ENCODE data around the gene RADIL. TPM values are rescaled to one million over a fixed set of nuclear protein-coding genes. Genes with fewer than 3 reads are reported as not detected.
"Not testable (repeated sequence)": the region's sequence is repeated elsewhere in the genome, so short reads cannot be mapped to it uniquely, and the experiment has no call there.

The RADIL gene
- total RNA-seq, 2 donors from 2014 or later, result 0.08 to 0.56 TPM

DNA sequence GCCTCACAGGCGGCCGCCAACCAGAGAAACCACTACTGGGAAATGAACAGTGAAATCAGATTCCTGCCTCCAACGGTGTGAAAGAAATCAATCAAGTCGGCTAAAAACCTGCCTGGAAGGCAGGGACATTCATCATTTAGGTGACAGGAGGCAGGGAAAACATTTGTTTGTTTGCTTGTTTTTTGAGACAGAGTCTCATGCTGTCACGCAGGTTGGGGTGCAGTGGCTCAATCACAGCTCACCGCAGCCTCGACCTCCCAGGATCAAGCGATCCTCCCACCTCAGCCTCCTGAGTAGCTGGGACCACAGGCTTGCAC, 77.6 kb downstream of the RADIL start:
- Mint-ChIP-seq H3K27ac (no peak overlapping the region), H3K9me3 (no peaks in the 10 kb centered on the region), H3K36me3 (ENCODE audit: low read depth) (no peaks in the 10 kb centered on the region), H3K27me3 (peaks cover 3% of the 10 kb centered on the region), H3K4me1 (no peaks in the 10 kb centered on the region), H3K4me3 (no peak overlapping the region)
- ATAC-seq (replicated peaks), result no peak

DNA sequence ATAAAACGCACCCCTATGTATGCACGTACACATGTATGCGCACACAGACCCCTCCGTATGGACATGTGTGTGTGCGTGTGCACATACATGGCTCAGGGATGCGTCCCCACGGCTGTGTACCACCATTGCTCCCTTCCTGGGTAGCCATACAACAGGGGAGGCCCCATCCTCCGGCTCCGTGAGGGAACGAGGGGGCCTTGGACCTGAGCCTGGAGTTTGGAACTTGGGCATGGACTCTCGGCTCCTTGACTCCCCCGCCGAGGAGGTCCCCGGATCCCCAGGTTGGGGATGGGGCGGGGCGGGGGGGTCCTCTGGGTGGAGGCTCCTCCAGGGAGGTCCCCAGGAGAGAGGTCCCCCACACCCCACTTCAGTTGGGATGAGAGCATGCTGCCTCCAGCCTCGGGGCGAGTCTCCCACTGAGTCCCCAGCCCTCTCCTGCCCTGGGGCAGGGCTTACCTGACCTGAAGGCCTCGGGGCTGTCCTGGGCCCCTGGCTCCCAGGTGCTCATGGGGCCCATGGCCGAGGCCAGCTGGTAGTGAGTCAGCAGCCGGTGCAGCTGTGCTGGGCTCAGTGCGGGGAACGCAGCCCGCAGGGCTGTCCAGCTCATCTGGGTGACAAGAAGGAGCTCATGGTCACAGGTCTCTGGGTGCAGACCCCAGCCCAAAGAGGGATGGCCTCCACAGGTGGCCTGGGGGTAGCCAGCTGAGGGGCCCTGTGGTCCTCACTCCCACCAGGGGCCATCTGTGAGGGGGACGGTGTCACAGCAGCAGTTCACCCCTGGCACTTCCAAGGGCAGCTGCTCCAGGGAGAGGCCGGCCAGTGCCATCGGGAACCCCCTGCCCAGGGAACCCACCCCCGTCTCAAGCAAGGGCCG, 78.2 kb downstream of the RADIL start:
- no peaks in the 10 kb centered on the region for H3K36me3 Mint-ChIP-seq (ENCODE audit: low read depth)
- no peak overlapping the region for H3K27ac Mint-ChIP-seq
- ATAC-seq (replicated peaks), result no peak
- no peaks in the 10 kb centered on the region for H3K9me3 Mint-ChIP-seq
- H3K4me1 Mint-ChIP-seq, result no peaks in the 10 kb centered on the region
- H3K4me3 Mint-ChIP-seq, result no peak overlapping the region
- peaks cover 3% of the 10 kb centered on the region for H3K27me3 Mint-ChIP-seq

DNA sequence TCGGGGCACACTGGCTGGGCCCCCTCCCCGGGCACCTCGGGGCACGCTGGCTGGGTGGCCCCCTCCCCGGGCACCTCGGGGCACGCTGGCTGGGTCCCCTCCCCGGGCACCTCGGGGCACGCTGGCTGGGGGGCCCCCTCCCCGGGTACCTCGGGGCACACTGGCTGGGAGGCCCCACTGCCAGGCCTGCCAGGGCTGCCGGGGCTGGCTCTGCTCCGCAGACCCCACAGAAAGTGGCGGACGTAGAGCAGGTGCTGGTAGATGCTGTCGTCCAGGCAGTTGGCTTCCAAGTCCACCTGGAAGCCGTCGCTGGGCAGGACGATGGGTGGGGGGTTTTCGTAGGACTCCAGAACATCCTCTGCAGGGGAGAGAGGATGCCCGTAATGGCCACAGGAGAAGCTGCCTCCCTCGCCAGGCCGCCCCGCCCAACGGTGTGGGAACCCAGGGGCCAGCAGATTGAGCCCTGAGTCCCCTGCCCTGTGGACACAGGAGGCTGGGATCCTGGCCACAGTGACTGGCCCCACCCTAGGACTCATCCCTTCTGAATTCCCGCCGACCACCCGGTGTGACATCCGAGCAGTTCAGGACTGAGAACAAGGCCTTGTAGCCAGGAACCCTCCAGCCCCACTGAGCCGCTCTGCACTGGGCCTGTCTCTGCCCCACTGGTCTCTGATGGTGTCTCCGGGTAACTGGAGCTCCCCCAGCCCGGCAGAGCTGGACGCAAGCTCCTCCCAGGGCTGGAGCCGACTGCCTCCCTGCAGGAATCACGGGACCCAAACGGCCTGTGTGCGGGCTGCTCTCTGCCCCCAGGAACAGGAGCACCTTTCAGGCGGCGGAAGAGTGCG, 79.9 kb downstream of the RADIL start:
- no peaks in the 10 kb centered on the region for H3K36me3 Mint-ChIP-seq (ENCODE audit: low read depth)
- H3K4me3 Mint-ChIP-seq, result no peak overlapping the region
- no peak for ATAC-seq (replicated peaks)
- no peak overlapping the region for H3K27ac Mint-ChIP-seq
- no peaks in the 10 kb centered on the region for H3K4me1 Mint-ChIP-seq
- no peaks in the 10 kb centered on the region for H3K9me3 Mint-ChIP-seq
- H3K27me3 Mint-ChIP-seq, result peaks cover 3% of the 10 kb centered on the region

DNA sequence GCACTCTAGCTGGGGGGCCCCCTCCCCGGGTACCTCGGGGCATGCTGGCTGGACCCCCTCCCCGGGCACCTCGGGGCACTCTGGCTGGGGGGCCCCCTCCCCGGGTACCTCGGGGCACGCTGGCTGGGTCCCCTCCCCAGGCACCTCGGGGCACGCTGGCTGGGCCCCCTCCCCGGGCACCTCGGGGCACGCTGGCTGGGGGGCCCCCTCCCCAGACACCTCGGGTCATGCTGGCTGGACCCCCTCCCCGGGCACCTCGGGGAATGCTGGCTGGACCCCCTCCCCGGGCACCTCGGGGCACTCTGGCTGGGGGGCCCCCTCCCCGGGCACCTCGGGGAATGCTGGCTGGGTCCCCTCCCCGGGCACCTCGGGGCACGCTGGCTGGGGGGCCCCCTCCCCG, 80.9 kb downstream of the RADIL start:
- not testable (repeated sequence) for ATAC-seq (replicated peaks); H3K36me3 Mint-ChIP-seq (ENCODE audit: low read depth); H3K9me3 Mint-ChIP-seq

DNA sequence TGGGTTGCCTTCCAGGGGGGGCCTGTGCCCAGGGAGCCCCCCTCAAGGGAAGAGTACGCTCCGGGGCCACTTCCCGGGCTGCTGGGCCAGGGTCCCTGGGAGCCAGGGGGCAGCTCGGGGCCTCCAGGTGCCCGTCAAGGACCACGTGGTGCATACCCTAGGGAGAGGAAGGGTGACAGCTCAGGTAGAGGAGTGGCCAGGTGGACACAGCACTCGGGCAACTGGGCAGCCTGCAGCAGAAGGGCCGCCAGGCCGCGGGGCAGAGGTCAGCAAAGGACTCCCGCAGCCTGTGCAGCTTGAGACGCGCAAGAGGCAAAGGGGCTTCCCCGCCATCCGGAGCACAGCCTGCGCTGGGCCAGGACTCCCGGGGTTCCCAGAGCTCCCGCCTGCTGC, 81.7 kb downstream of the RADIL start:
- Mint-ChIP-seq H3K27ac (no peak overlapping the region), H3K4me3 (no peak overlapping the region), H3K27me3 (no peaks in the 10 kb centered on the region), H3K4me1 (no peaks in the 10 kb centered on the region), H3K9me3 (no peaks in the 10 kb centered on the region), H3K36me3 (ENCODE audit: low read depth) (no peaks in the 10 kb centered on the region)
- ATAC-seq (replicated peaks), result no peak

More for the DNA sequence above, 80.9 kb downstream of the RADIL start:
- H3K4me1 Mint-ChIP-seq, H3K27ac Mint-ChIP-seq, H3K27me3 Mint-ChIP-seq, H3K4me3 Mint-ChIP-seq: not testable (repeated sequence)

DNA sequence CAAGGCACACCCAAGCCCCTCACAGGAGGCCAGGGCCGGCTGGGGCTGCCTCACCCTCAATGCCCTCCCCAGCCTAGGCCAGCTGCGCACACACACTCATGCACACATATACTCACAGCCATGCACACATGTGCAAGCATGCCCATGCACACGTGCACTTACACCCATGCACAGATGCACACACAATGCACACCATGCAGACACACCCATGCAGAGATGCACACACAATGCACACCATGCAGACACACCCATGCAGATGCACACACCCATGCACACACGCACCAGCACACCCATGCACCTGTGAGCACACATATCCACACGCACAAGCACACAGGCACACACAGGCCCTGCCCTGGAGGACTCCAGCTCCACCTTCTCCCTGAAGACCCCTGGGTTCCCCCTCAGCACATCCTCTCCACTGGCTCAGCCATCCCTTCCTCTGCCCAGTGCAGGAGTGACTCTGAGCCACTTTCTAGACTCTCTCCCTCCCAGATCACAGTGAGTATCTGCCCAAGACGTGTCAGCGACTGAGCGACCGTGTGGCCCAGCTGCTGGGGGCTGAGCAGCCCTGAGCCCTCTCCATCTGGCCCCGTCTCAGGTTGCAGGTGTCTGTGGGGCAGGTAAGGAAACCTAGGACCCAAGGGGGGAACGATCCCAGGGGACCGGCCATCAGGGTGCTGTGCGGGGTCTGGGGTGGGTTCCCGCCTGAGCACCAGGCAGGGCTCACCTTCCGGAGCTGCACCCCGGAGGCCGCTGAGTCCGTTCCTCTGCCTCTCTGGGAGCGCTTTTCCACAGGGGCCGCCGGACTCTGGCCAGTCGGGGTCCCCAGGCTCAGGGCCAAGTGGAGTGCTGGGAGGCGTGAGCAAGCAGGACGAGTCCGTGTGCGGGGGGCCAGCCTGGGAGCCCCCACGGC, 82.3 kb downstream of the RADIL start:
- Mint-ChIP-seq H3K36me3 (ENCODE audit: low read depth) (no peaks in the 10 kb centered on the region), H3K27me3 (no peaks in the 10 kb centered on the region), H3K9me3 (no peaks in the 10 kb centered on the region), H3K4me3 (no peak overlapping the region), H3K27ac (no peak overlapping the region), H3K4me1 (no peaks in the 10 kb centered on the region)
- ATAC-seq (replicated peaks), result no peak

DNA sequence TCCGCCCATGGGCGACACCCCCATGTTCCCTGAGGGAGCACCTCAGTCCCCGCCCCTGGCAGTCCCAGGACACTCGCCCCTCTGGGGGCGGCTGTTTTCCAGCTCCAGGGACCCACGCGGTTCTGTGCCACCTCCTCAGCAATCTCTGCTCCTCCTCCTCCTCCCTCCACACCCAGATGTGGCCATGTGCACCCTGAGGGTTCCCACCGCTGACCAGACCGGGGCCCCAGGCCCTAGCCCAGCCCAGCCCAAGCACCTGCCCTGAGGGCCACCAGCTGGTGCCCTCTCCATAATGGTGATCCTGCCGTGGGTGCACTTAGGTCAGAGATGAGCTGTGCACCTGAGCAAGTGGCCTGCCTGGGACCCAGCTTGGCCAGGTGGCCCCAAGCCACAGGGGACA, 83.0 kb downstream of the RADIL start:
- no peak for ATAC-seq (replicated peaks)
- no peak overlapping the region for H3K4me3 Mint-ChIP-seq
- no peaks in the 10 kb centered on the region for H3K4me1 Mint-ChIP-seq
- H3K36me3 Mint-ChIP-seq (ENCODE audit: low read depth), result no peaks in the 10 kb centered on the region
- H3K27ac Mint-ChIP-seq, result no peak overlapping the region
- no peaks in the 10 kb centered on the region for H3K9me3 Mint-ChIP-seq
- no peaks in the 10 kb centered on the region for H3K27me3 Mint-ChIP-seq

DNA sequence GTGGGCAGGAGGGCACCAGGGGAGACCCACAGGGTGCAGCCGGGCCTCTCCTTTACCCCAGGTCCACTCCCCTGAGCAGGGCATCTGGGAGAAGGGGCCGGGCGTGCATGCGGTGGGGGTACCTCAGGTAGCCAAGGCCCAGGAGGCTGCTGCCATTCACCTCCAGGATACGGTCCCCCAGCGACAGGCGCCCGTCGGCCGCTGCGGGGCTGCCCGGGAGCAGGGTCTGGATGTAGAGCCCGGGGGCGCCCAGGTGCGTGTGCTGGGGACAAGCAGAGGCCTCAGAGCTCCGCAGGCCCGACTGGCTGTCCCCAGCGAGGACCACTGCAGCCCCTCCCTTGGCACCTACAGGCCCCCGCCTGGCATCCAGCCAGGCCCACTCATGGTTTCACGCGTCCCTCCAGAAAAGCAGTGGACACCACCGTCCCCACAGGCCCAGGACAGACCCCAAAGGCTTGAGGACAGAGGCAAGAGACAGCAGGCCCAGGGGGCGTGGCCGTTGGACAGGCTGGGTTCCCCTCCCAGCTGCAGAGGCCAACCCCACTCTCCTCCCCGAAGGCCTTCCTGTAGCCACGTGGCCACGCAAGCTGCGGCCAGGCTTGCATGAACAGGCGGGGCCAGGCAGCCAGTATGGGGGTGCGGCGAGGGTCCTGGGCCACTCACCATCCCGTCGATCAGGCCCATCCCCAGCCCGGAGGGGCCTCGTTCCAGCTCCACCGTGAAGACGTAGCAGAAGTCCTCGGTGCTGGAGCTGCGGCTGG, 83.8 kb downstream of the RADIL start:
- ATAC-seq (replicated peaks), result no peak
- H3K36me3 Mint-ChIP-seq (ENCODE audit: low read depth), result no peaks in the 10 kb centered on the region
- no peaks in the 10 kb centered on the region for H3K9me3 Mint-ChIP-seq
- no peaks in the 10 kb centered on the region for H3K27me3 Mint-ChIP-seq
- no peak overlapping the region for H3K27ac Mint-ChIP-seq
- H3K4me1 Mint-ChIP-seq, result no peaks in the 10 kb centered on the region
- no peak overlapping the region for H3K4me3 Mint-ChIP-seq

DNA sequence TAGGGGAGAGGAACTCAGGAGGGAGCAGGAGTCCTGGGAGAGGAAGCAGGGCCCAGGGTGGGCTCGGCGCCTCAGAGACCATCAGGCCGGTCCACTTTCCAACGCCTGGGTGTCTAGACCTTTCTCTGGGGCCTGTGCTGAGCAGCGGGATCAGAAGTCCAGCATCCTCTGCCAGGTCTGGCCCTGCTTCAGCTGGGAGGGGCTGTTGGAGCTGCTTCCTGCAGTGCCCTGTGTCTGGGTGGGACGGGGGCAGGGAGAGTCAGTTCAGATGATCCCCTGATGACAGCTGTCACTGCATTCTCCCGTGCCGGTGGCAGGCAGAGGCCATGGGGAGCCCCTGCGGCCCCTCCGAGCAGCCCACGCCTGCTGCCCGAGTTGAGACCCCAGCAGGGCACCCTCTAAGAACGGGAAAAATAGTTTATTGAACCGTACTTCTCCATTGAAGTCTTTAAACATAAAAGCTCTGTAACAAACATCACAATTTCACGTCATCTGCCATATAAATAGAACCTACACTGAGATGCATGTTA, 84.7 kb downstream of the RADIL start:
- Mint-ChIP-seq H3K9me3 (no peaks in the 10 kb centered on the region), H3K27ac (no peak overlapping the region), H3K4me1 (no peaks in the 10 kb centered on the region), H3K27me3 (no peaks in the 10 kb centered on the region), H3K4me3 (no peak overlapping the region), H3K36me3 (ENCODE audit: low read depth) (no peaks in the 10 kb centered on the region)
- ATAC-seq (replicated peaks), result no peak

DNA sequence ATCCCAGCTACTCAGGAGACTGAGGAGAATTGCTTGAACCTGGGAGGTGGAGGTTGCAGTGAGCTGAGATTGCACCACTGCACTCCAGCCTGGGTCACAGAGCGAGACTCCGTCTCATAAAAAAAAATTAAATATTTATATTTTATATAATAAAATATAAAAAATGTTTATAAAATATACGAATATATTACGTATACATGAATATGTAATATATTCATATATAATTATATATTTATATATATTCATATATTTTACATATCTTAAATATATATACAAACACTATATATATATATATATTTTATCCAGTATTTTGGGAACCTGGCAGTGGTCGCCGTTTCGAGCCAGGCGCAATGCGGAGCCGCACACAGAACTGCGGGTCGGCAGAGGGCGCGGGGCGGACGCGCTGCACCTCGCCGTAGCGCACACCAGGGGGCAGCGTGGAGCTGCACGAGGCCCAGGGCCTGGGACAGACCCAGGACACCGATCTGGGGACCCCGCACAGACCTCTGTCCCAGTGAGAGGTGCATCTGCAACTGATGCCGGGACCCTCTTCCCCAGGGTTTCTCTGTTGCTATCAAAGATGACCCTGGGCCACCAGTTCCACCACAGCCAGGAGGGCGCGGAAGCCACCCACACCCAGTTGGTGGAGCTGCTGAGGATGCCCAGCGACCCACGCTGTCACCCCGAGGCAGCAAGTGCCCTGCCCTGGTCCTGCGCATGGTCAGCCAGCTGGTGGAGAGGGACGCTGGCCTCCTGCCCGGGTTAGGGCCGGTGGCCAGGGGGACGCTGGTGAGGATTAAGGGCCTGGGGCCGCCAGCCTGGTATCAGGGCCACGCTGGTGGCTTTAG, 85.4 kb downstream of the RADIL start:
- H3K9me3 Mint-ChIP-seq, result no peaks in the 10 kb centered on the region
- no peaks in the 10 kb centered on the region for H3K4me1 Mint-ChIP-seq
- ATAC-seq (replicated peaks), result peak; percentile 88
- H3K4me3 Mint-ChIP-seq, result no peak overlapping the region
- no peaks in the 10 kb centered on the region for H3K27me3 Mint-ChIP-seq
- H3K36me3 Mint-ChIP-seq (ENCODE audit: low read depth), result no peaks in the 10 kb centered on the region
- no peak overlapping the region for H3K27ac Mint-ChIP-seq

DNA sequence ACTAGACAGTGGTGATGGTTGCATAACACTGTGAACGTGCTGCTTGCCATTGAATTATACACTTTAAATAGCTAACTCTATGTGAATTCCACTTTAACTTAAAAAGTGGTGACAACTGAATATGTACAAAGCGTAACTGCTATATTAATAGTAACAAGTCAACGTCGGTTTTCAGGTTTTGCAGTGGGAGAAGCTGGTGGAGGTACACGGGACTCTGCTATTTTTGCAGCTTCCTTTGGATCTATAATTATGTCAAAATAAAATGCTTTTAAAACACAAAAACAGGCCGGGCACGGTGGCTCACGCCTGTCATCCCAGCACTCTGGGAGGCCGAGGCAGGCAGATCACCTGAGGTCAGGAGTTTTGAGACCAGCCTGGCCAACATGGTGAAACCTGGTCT, 87.1 kb downstream of the RADIL start:
- H3K27ac Mint-ChIP-seq, result no peak overlapping the region
- H3K36me3 Mint-ChIP-seq (ENCODE audit: low read depth), result peaks cover 5% of the 10 kb centered on the region
- no peak overlapping the region for H3K4me3 Mint-ChIP-seq
- H3K4me1 Mint-ChIP-seq, result no peaks in the 10 kb centered on the region
- no peak for ATAC-seq (replicated peaks)
- no peaks in the 10 kb centered on the region for H3K27me3 Mint-ChIP-seq
- H3K9me3 Mint-ChIP-seq, result no peaks in the 10 kb centered on the region

DNA sequence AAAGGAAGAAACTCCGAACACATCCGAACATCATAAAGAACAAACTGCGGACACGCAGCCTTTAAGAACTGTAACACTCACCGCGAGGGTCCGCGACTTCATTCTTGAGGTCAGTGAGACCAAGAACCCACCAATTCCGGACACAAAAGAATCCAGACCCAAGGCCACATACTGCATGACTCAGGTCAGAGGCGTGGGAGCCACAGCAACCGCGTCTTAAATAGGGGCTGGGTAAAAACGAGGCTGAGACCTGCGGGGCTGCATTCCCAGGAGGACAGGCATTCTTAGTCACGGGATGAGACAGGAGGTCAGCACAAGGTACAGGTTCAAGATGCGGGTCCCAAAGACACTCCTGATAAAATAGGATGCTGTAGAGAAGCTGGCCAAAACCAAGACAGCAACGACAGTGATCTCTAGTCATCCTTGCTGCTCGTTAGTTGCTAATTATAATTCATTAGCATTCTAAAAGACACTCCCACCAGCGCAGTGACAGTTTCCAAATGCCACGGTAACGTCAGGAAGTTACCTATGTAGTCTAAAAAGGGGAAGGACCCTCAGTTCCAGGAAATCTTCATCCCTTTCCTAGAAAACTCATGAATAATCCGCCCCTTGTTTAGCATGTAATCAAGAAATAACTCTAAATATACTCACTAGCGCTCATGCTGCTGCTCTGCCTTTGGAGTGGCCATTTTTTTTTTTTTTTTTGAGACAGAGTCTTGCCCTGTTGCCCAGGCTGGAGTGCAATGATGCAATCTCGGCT, 88.7 kb downstream of the RADIL start:
- no peak for ATAC-seq (replicated peaks)
- H3K4me3 Mint-ChIP-seq, result no peak overlapping the region
- H3K36me3 Mint-ChIP-seq (ENCODE audit: low read depth), result peaks cover 21% of the 10 kb centered on the region
- no peak overlapping the region for H3K27ac Mint-ChIP-seq
- no peaks in the 10 kb centered on the region for H3K4me1 Mint-ChIP-seq
- H3K9me3 Mint-ChIP-seq, result no peaks in the 10 kb centered on the region
- no peaks in the 10 kb centered on the region for H3K27me3 Mint-ChIP-seq
